GM10266 (cell line): ENCODE results near the gene ABHD12.

ENCODE experiments used
- DNase-seq: peaks from one replicate; pipeline ENCODE4 v3.0.0; 2012; ENCODE audit errors: extremely low spot score
- CTCF ChIP-seq: IDR thresholded peaks from 2 replicates; pipeline ENCODE4 v1.5.1; 2012; ENCODE audit warnings: mild to moderate bottlenecking, low read depth; ENCODE audit not compliant: control insufficient read depth, insufficient read depth; ENCODE audit errors: missing control alignments

Gene ABHD12

GRCh38 chr20:25353747-25354705 is 36.6 kb downstream of the ABHD12 start:
- no peak for DNase-seq

GRCh38 chr20:25353353-25353746 is 37.3 kb downstream of the ABHD12 start:
- no peak for TF ChIP-seq CTCF
- no peak for DNase-seq

More at GRCh38 chr20:25353747-25354705, 36.6 kb downstream of the ABHD12 start:
- no peak for TF ChIP-seq CTCF

GRCh38 chr20:25352746-25353145 is 37.9 kb downstream of the ABHD12 start:
- no peak for TF ChIP-seq CTCF
- no peak for DNase-seq

- DNase-seq, result no peak
- TF ChIP-seq CTCF, result no peak
These were observed 39.6 kb downstream of the ABHD12 start for GRCh38 chr20:25351024-25351360.

- no peak for TF ChIP-seq CTCF
- no peak for DNase-seq
These were observed 44.3 kb downstream of the ABHD12 start for GRCh38 chr20:25346349-25346748.

GRCh38 chr20:25345721-25346120 is 44.9 kb downstream of the ABHD12 start:
- no peak for TF ChIP-seq CTCF
- DNase-seq, result no peak

- TF ChIP-seq CTCF, result no peak
- no peak for DNase-seq
These were observed 46.0 kb downstream of the ABHD12 start for GRCh38 chr20:25344634-25345033.
